Effector memory CD8-positive, alpha-beta T cell (primary cell): Measurements from ENCODE around the gene GABARAP.
A peak's percentile ranks its signal among the peaks of the same experiment; 100 is the strongest.

Experiments used
- ATAC-seq: fragments of 150-1000 bp; cut with Tn5 transposase; replicated peaks from 2 replicates; pipeline ENCODE4 v1.10.0; 2021; ENCODE audit warnings: mild to moderate bottlenecking, moderate library complexity
- DNase-seq, 3 experiments: peaks; one replicate each; pipeline ENCODE4 v3.0.0; 2021
- H3K27ac Mint-ChIP-seq, 2 donors: one replicate each; pipeline ENCODE4 v1.8.0; 2022; ENCODE audit warnings: mild to moderate bottlenecking in 2 of 2, mixed read lengths in 2 of 2, moderate library complexity in 2 of 2
- H3K27me3 Mint-ChIP-seq, 2 donors: one replicate each; pipeline ENCODE4 v1.8.0; 2022; ENCODE audit warnings: mixed read lengths in 2 of 2
- H3K36me3 Mint-ChIP-seq: one replicate; pipeline ENCODE4 v1.8.0; 2022; ENCODE audit warnings: mild to moderate bottlenecking, moderate library complexity, mixed read lengths; ENCODE audit not compliant: insufficient read depth
- H3K4me1 Mint-ChIP-seq, 2 donors: one replicate each; pipeline ENCODE4 v1.8.0; 2022; ENCODE audit warnings: low read depth in 2 of 2, mixed read lengths in 2 of 2
- H3K4me3 Mint-ChIP-seq, 2 donors: one replicate each; pipeline ENCODE4 v1.8.0; 2022; ENCODE audit warnings: mild to moderate bottlenecking in 2 of 2, mixed read lengths in 2 of 2, moderate library complexity in 2 of 2
- H3K9me3 Mint-ChIP-seq, 2 donors: one replicate each; pipeline ENCODE4 v1.8.0; 2022; ENCODE audit warnings: mixed read lengths in 2 of 2
- total RNA-seq, 9 experiments: gene quantifications; one replicate each; lab custom pipeline; 2026; lab: John Stamatoyannopoulos, UW

Gene GABARAP
- total RNA-seq = 2.7 to 8.4 (median 3.6) reads per million in 9 experiments

GRCh38 chr17:7241783-7242716 lies at the start of gene GABARAP:
TSS of gene GABARAP (minus strand) at chr17:7242449. CDS start at chr17:7242330, 119 bp downstream.
- ATAC-seq (peak; percentile 45), DNase-seq (peak; percentile 88 to 93 (median 91))
- Mint-ChIP-seq H3K27me3 (no peaks in the 10 kb centered on the region), H3K36me3 (peaks cover 84% of the 10 kb centered on the region), H3K4me1 (peaks cover 37 to 40% of the 10 kb centered on the region in 2 donors), H3K27ac (peak within 1 kb of the TSS; percentile 98 to 99), H3K9me3 (no peaks in the 10 kb centered on the region), H3K4me3 (peak within 1 kb of the TSS; percentile 99 to 100)

DNA sequence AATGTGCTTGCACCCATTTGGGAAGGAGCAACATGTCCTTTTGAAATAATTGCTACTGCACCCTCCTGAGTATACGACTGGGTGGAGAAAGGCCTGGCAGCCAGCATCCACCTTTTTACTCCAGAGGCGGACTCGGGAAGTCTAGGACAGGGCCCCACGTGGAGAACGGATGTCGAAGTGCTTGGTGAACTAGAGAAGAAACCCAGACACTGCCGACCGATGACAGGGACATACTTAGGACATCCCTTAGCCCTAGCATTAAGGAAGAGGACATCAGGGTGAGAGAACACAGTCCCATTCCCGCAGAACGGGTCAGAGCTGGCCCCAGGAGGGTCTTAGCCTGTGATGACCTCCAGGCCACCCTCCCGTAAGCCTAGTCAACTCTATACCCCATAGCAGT lies 48.4 kb upstream of the GABARAP start:
- H3K4me1 Mint-ChIP-seq = peaks cover 11 to 12% of the 10 kb centered on the region in 2 donors

GRCh38 chr17:7290166-7290565 lies 47.9 kb upstream of the GABARAP start:
- H3K4me1 Mint-ChIP-seq = peaks cover 6 to 10% of the 10 kb centered on the region in 2 donors
- no peak overlapping the region for H3K4me3 Mint-ChIP-seq
- ATAC-seq (no peak), DNase-seq (no peak)
- H3K27me3 Mint-ChIP-seq = peaks cover 39 to 42% of the 10 kb centered on the region in 2 donors
- H3K9me3 Mint-ChIP-seq = no peaks in the 10 kb centered on the region
- no peak overlapping the region for H3K27ac Mint-ChIP-seq
- H3K36me3 Mint-ChIP-seq = peaks cover 5% of the 10 kb centered on the region

More for the DNA sequence above, 48.4 kb upstream of the GABARAP start:
- H3K4me3 Mint-ChIP-seq = no peak overlapping the region
- peaks cover 34 to 44% of the 10 kb centered on the region in 2 donors for H3K27me3 Mint-ChIP-seq
- DNase-seq = no peak
- ATAC-seq = no peak
- H3K27ac Mint-ChIP-seq = no peak overlapping the region
- H3K36me3 Mint-ChIP-seq = peaks cover 5% of the 10 kb centered on the region
- no peaks in the 10 kb centered on the region for H3K9me3 Mint-ChIP-seq

DNA sequence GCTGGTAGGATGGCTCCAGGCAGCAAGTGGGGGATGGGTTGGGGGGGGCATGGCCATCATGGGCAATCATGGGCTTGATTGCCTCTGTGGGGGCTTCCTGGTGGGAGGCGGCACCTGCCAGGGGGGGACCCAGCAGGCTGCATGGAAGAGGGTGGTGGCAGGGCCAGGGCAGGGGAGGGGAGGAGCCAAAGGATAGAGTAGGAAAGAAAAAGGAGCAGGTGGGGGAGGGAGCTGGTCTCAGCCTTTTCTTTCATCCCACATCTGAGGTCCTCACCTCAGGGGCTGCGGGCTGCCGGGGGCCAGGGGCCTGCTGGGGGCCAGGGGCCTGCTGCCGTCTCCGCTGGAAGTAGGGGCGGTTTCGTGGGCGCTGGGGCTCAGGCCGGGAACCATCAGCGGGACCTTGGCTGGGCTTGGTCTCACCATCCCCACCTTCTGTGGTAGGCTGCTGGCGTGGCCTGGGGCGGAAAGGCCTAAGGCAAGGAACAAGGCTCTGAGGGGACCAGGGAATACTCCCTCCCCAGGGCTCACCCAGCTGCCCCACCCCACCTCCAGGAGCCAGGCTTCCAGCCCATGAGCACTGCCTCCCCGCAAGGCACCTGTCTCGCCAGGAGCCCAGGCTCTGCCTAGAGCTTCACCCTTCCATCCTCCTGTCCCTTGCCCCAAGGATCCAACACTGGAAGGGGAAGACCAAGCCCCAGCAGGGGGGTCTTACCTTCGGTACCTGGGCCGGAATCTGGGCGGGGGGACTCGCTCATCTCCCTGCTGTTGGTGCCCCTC lies 47.2 kb upstream of the GABARAP start:
- DNase-seq (no peak), ATAC-seq (no peak)
- H3K27ac Mint-ChIP-seq = no peak overlapping the region
- H3K36me3 Mint-ChIP-seq = peaks cover 8% of the 10 kb centered on the region
- H3K9me3 Mint-ChIP-seq = no peaks in the 10 kb centered on the region
- peaks cover 44 to 47% of the 10 kb centered on the region in 2 donors for H3K27me3 Mint-ChIP-seq
- no peak overlapping the region for H3K4me3 Mint-ChIP-seq
- H3K4me1 Mint-ChIP-seq = peaks cover 3 to 6% of the 10 kb centered on the region in 2 donors

GRCh38 chr17:7285679-7286078 lies 43.4 kb upstream of the GABARAP start:
- peaks cover 9 to 14% of the 10 kb centered on the region in 2 donors for H3K4me1 Mint-ChIP-seq
- ATAC-seq = no peak
- no peaks in the 10 kb centered on the region for H3K9me3 Mint-ChIP-seq
- H3K36me3 Mint-ChIP-seq = peaks cover 6% of the 10 kb centered on the region
- no peak overlapping the region for H3K4me3 Mint-ChIP-seq
- H3K27me3 Mint-ChIP-seq = peaks cover 52 to 84% of the 10 kb centered on the region in 2 donors
- DNase-seq = no peak
- no peak overlapping the region for H3K27ac Mint-ChIP-seq

- H3K4me1 Mint-ChIP-seq = peaks cover 16 to 20% of the 10 kb centered on the region in 2 donors
- H3K27me3 Mint-ChIP-seq = peaks cover 52 to 84% of the 10 kb centered on the region in 2 donors
These were observed 42.7 kb upstream of the GABARAP start for GRCh38 chr17:7284911-7285310.

DNA sequence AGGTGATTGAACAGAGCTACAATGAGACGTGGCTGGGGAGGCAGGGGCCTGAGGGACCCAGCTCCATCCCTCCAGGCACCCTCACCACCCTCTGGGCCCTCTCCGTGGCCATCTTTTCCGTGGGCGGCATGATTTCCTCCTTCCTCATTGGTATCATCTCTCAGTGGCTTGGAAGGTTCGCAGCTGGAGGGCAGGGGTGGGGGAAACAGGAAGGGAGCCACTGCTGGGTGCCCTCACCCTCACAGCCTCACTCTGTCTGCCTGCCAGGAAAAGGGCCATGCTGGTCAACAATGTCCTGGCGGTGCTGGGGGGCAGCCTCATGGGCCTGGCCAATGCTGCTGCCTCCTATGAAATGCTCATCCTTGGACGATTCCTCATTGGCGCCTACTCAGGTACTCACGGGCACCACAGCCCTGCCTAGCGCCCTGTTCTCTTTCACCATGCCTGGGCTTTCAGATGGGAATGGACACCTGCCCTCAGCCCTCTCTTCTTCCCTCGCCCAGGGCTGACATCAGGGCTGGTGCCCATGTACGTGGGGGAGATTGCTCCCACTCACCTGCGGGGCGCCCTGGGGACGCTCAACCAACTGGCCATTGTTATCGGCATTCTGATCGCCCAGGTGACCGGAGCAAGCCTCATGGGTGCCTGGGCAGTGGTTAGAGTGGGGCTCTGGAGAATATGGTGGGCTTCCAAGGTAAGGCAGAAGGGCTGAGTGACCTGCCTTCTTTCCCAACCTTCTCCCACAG lies 41.4 kb upstream of the GABARAP start:
- no peak for DNase-seq
- Mint-ChIP-seq H3K4me1 (peaks cover 16 to 22% of the 10 kb centered on the region in 2 donors), H3K27ac (no peak overlapping the region), H3K27me3 (peaks cover 52 to 89% of the 10 kb centered on the region in 2 donors), H3K4me3 (peak overlapping the region in 1 of 2 donors; percentile 38), H3K9me3 (no peaks in the 10 kb centered on the region), H3K36me3 (peaks cover 6% of the 10 kb centered on the region)
- no peak for ATAC-seq

More at GRCh38 chr17:7284911-7285310, 42.7 kb upstream of the GABARAP start:
- DNase-seq (no peak), ATAC-seq (no peak)
- Mint-ChIP-seq H3K27ac (no peak overlapping the region), H3K36me3 (peaks cover 6% of the 10 kb centered on the region), H3K4me3 (no peak overlapping the region), H3K9me3 (no peaks in the 10 kb centered on the region)

GRCh38 chr17:7282752-7283321 lies 40.6 kb upstream of the GABARAP start:
- peak overlapping the region; percentile 80 for H3K4me3 Mint-ChIP-seq
- no peaks in the 10 kb centered on the region for H3K9me3 Mint-ChIP-seq
- no peak for ATAC-seq
- DNase-seq = no peak
- peaks cover 16 to 22% of the 10 kb centered on the region in 2 donors for H3K4me1 Mint-ChIP-seq
- peaks cover 6% of the 10 kb centered on the region for H3K36me3 Mint-ChIP-seq
- H3K27ac Mint-ChIP-seq = no peak overlapping the region
- H3K27me3 Mint-ChIP-seq = peaks cover 45 to 85% of the 10 kb centered on the region in 2 donors

DNA sequence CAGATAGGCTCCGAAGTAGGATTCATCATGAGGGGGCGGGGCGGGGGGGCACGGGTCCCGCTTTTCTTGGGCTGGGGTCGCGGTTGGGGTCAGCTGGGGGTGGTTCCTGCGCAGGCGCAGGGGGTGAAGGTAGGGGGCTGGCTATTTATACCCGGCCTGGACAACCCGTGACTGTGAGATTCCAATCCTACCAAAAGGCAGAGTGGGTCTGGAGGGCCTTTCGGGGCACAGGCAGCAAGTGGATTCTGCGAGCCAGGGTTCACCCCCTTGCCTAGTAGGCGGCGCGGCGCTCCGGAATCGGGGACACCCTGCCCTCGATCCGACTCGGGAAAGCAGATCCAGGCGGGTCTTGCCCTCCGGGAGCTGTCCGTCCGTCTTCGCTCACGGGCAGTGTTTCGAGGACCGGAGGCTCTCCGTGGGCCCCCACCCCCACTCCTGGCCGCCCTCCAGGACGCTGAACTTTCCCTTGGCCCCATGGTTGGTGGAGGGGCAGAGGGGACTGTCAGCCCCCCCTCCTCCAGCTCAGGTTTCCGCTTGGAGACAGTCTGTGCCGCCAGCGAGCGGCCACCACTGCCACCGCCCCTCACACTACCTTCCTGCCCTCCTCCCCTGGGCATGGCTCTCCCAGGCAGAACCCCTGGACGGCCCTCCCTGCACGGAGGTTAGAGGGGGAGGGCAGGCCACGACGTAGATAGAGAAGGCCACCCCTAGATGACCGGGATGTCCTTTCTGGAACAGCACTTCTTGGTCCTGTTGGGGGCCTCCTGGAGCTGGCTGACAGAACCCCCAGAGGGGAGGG lies 39.9 kb upstream of the GABARAP start:
- peaks cover 6% of the 10 kb centered on the region for H3K36me3 Mint-ChIP-seq
- no peak for ATAC-seq
- peak overlapping the region; percentile 80 for H3K4me3 Mint-ChIP-seq
- H3K27me3 Mint-ChIP-seq = peaks cover 39 to 78% of the 10 kb centered on the region in 2 donors
- H3K27ac Mint-ChIP-seq = no peak overlapping the region
- H3K9me3 Mint-ChIP-seq = no peaks in the 10 kb centered on the region
- no peak for DNase-seq
- peaks cover 16 to 22% of the 10 kb centered on the region in 2 donors for H3K4me1 Mint-ChIP-seq

GRCh38 chr17:7281074-7281952 lies 39.1 kb upstream of the GABARAP start, which contains the start of gene SLC2A4:
TSS of gene SLC2A4 (plus strand) at chr17:7281718. CDS start at chr17:7281935, 217 bp downstream.
- H3K9me3 Mint-ChIP-seq = no peaks in the 10 kb centered on the region
- no peak within 1 kb of the TSS for H3K27ac Mint-ChIP-seq
- peaks cover 6% of the 10 kb centered on the region for H3K36me3 Mint-ChIP-seq
- H3K27me3 Mint-ChIP-seq = peaks cover 32 to 70% of the 10 kb centered on the region in 2 donors
- peak within 1 kb of the TSS; percentile 80 for H3K4me3 Mint-ChIP-seq
- peak; percentile 48 to 55 (median 53) for DNase-seq
- peak; percentile 66 for ATAC-seq
- peaks cover 16 to 22% of the 10 kb centered on the region in 2 donors for H3K4me1 Mint-ChIP-seq

DNA sequence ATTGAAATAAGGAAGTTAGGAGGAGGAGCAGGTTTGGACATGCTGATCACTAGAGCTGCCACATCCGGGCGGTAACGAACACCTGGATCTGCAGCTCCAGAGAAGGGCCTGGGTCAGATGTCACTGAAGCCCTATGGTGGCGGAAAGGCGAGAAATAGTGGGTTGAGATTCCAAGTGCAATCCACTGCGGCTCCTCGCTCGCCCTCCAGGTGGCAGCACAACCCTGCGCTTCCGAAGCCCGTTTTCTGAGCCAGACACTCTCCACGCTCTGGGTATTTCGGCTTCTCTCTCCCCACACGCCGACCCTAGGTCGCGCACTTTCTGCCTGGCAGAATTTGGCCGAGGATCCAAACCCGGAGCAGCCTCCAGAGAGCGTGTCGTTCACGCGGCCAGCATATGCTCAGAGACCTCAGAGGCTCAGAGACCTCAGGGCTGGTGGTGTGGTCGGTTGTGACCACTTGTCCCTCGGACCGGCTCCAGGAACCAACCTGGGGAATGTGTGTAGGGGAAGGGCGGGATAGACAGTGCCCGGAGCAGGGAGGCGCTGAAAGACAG lies 38.3 kb upstream of the GABARAP start:
- Mint-ChIP-seq H3K4me1 (peaks cover 16 to 22% of the 10 kb centered on the region in 2 donors), H3K27ac (no peak overlapping the region), H3K36me3 (peaks cover 6% of the 10 kb centered on the region), H3K4me3 (peak overlapping the region; percentile 80), H3K9me3 (no peaks in the 10 kb centered on the region), H3K27me3 (peaks cover 26 to 62% of the 10 kb centered on the region in 2 donors)
- ATAC-seq (peak; percentile 86), DNase-seq (peak; percentile 44 to 89 (median 60))
